ENCODE measurements around the gene ARHGAP24.
"Not testable (repeated sequence)": the region's sequence is repeated elsewhere in the genome, so short reads cannot be mapped to it uniquely, and the experiment has no call there.

The ARHGAP24 gene

DNA sequence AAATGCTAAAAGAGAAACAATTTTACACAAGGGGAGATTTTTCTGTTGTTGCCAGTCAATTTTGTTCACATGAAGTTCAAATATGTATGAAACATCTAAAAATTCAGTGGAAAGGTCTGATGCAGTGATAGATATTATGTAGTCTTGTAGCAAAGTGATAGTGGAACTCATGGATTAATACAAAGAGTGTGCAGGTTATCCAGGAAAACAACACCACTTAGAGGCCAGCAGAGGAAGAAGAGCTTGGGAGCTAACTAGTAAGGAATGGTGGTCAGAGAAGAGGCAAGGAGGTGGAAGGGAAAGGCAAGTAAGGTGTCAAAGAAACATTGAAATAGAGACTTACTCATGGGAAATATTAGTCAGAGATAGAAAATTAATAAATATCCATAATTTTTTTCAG lies 489.3 kb downstream of the ARHGAP24 start:
- DNase-seq (ENCODE audit: low read depth) = no peak

- not testable (repeated sequence) for DNase-seq (ENCODE audit: low read depth)
These were observed 490.1 kb downstream of the ARHGAP24 start for GRCh38 chr4:85965017-85965416.

DNA sequence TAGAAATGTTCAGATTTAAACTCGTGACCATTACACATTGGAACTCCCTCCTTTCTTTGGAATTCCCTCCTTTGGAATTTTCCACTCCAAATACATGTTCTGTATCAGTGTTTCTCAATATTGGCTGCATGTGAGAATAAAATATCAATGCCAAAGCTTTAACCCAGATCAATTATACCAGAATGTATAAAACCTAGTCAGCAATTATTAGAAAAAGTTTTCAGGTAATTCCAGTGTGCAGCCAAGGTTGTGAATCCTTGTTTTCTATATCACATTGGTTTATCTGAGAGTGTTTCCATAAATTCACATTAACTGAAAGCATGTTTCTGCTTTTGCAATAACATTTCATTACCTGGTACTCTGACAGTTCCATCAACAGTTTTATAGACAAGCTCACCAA lies 490.6 kb downstream of the ARHGAP24 start:
- no peak for DNase-seq (ENCODE audit: low read depth)

DNA sequence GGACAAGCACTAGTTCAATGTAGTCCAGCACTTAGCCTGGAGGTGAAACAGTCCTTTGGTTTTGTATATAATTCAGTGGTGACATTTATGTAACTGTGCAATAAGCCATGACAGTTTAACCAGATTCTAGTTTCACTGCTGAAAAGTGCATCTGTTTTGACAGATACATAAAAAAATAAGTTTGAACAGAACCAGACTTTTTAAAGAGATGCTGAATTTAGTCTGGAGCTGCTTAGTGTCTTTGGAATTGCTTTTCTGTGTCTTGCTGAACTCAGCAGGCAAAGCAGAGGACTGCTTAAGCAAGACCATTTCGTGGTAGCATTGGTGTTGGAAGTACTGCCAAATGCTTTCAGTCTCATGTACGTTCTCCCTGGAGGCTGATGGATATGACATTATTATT lies 491.4 kb downstream of the ARHGAP24 start:
- no peak for DNase-seq (ENCODE audit: low read depth)

GRCh38 chr4:85967872-85968271 lies 492.9 kb downstream of the ARHGAP24 start:
- DNase-seq (ENCODE audit: low read depth) = no peak

- DNase-seq (ENCODE audit: low read depth) = peak; percentile 80
These were observed 494.2 kb downstream of the ARHGAP24 start for GRCh38 chr4:85968945-85969819.

- no peak for DNase-seq (ENCODE audit: low read depth)
These were observed 495.6 kb downstream of the ARHGAP24 start for GRCh38 chr4:85970535-85970934.

DNA sequence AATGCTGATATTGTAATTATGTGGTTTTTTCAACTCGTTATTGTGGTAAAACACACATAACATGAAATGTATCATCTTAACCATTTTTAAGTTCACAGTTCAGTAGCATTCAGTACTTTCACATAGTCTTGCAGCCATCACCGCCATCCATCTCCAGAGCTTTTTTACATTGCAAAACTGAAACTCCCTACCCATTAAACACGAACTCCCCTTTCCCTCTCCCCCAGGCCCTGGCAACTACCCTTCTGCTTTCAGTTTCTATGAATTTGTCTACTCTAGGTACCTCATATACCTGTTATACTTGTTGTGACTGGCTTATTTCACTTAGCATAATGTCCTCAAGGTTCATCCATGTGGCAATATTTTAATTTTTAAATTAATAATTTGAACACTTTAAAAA lies 504.3 kb downstream of the ARHGAP24 start:
- DNase-seq (ENCODE audit: low read depth) = no peak

DNA sequence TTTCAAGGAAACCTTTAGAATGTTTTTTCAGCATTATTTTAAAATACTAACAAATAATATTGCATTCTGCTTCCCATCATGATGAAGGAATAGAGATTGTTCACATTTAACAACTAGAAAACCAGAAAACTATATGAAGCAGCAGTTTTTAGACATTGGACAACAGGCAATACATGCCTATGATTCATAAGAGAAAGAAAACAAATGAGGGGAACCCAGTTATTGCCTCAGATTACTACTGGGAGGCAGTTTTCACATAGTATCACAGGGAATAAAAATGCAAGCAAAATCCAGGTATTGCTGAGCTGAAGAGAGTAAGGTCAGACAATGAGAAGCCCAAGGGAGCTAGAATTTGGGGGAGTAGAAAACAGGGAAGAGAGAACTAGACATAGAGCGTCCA lies 511.3 kb downstream of the ARHGAP24 start:
- DNase-seq (ENCODE audit: low read depth) = no peak

- DNase-seq (ENCODE audit: low read depth) = no peak
These were observed 518.7 kb downstream of the ARHGAP24 start for GRCh38 chr4:85993641-85994040.

DNA sequence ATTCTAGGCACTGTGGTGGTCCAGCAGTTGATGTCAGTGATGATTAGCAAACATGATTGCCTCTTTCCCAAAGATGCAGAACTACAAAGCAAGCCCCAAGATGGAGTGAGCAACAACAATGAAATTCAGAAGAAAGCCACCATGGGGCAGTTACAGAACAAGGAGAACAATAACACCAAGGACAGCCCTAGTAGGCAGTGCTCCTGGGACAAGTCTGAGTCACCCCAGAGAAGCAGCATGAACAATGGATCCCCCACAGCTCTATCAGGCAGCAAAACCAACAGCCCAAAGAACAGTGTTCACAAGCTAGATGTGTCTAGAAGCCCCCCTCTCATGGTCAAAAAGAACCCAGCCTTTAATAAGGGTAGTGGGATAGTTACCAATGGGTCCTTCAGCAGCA lies 519.6 kb downstream of the ARHGAP24 start:
- no peak for DNase-seq (ENCODE audit: low read depth)

- no peak for DNase-seq (ENCODE audit: low read depth)
These were observed 520.4 kb downstream of the ARHGAP24 start for GRCh38 chr4:85995361-85995760.

- no peak for DNase-seq (ENCODE audit: low read depth)
These were observed 526.6 kb downstream of the ARHGAP24 start for GRCh38 chr4:86001591-86001990.

GRCh38 chr4:86004030-86004429 lies 529.1 kb downstream of the ARHGAP24 start:
- DNase-seq (ENCODE audit: low read depth) = no peak

DNA sequence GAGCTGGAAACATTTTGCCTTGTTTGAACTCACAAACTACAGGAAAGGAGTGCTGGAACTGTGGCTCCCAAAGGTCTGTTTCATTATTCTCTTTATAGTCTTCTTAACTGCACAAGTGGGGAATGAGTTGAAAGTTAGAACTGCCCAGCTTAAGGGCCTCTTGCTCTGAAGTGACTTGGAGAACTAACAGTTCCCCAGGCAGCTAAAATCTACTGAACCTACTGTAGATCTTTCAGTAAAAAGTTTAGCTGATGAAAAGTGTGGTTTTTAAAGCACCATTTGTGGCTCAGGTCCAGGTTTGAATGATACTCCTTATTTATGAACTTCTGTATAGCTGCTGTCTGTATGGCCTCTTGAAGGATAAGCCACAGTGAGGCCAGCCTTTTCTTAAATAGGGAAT lies 531.1 kb downstream of the ARHGAP24 start:
- no peak for DNase-seq (ENCODE audit: low read depth)

- no peak for DNase-seq (ENCODE audit: low read depth)
These were observed 532.1 kb downstream of the ARHGAP24 start for GRCh38 chr4:86007042-86007441.

GRCh38 chr4:86011117-86011516 lies 536.2 kb downstream of the ARHGAP24 start:
- peak; percentile 46 for DNase-seq (ENCODE audit: low read depth)

DNA sequence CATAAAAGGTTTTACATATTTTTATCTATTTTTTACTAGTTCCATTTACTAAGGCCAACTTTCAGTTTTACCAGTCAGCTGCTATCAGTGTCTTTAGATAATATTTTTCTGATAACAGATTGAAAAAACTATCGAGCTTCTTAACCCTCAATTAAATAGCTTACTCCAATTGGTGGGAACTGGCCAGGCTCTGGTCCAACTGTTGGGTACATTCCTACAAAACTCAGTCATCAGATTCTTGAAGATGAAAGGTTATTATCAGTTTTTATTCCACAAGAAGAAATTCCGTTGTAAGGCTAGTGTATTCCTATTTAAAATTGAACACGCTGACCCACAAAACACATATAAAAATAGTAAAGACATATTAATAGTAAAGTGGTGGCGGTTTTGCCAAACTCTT lies 538.7 kb downstream of the ARHGAP24 start:
- DNase-seq (ENCODE audit: low read depth) = peak; percentile 38

GRCh38 chr4:86014599-86014998 lies 539.6 kb downstream of the ARHGAP24 start:
- DNase-seq (ENCODE audit: low read depth) = no peak

GRCh38 chr4:86015412-86016350 lies 540.7 kb downstream of the ARHGAP24 start:
- peak; percentile 27 for DNase-seq (ENCODE audit: low read depth)

GRCh38 chr4:86019362-86019761 lies 544.4 kb downstream of the ARHGAP24 start:
- DNase-seq (ENCODE audit: low read depth) = no peak

DNA sequence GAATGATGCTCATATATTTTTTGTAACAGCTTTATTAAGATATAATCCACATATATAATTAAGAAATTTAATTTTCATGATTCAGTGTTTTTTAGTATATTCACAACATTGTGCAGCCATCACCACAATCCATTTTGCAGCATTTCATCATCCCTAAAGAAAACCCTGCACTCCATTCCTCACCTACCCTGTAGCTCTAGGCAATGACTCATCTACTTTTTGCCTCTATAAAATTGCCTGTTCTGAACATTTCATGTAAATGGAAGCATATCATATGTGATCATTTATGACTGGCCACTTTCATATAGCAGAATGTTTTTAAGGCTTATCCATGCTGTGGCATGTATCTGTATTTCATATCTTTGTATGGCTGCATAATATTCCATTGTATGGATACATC lies 545.0 kb downstream of the ARHGAP24 start:
- no peak for DNase-seq (ENCODE audit: low read depth)

GRCh38 chr4:86021671-86022070 lies 546.7 kb downstream of the ARHGAP24 start:
- DNase-seq (ENCODE audit: low read depth) = not testable (repeated sequence)

Measured in ELR (cell line).